ENCODE measurements around the gene RNU7-1.

DNA sequence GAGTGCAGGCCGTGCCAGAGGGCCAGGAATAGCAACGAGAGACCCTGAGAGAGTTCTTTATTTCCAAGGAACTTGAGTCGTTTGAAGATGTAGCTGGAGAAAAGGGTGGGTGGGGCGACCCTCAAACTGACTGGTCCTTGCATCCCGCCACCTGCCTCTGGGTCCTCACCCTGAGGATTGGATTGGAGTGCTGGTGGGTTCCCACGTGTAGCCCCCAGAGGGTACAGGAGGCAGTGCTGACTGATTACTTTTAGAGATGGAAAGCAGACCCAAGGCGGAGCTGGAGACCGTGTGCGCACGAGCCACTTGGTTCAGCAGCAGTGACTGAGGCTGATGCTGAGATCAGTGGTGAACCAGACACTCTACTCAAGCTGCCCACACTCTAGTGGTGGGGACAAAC is 34.0 kb downstream of the RNU7-1 start:
- TF ChIP-seq, protein P1, sequence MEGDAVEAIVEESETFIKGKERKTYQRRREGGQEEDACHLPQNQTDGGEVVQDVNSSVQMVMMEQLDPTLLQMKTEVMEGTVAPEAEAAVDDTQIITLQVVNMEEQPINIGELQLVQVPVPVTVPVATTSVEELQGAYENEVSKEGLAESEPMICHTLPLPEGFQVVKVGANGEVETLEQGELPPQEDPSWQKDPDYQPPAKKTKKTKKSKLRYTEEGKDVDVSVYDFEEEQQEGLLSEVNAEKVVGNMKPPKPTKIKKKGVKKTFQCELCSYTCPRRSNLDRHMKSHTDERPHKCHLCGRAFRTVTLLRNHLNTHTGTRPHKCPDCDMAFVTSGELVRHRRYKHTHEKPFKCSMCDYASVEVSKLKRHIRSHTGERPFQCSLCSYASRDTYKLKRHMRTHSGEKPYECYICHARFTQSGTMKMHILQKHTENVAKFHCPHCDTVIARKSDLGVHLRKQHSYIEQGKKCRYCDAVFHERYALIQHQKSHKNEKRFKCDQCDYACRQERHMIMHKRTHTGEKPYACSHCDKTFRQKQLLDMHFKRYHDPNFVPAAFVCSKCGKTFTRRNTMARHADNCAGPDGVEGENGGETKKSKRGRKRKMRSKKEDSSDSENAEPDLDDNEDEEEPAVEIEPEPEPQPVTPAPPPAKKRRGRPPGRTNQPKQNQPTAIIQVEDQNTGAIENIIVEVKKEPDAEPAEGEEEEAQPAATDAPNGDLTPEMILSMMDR (conservative IDR thresholded peaks at IDR 0.05), result no peak
- TF ChIP-seq ZFX (IDR thresholded peaks at IDR 0.05), result no peak
